ENCODE data around the gene LYL1. TPM values are rescaled to one million over a fixed set of nuclear protein-coding genes. Genes with fewer than 3 reads are reported as not detected.
A peak's percentile ranks its signal among the peaks of the same experiment; 100 is the strongest.

The LYL1 gene
- total RNA-seq, 2 experiments from 2014 or later, result 66.8 to 72.5 TPM

- Histone ChIP-seq H3K4me2 (ENCODE audit: low read length) (no peak overlapping the region), H3K4me3 (ENCODE audit: low read depth, low read length, poor library complexity, severe bottlenecking) (no peak overlapping the region), H3K36me3 (ENCODE audit: insufficient read depth, low read length) (no peaks in the 10 kb centered on the region), H4K20me1 (ENCODE audit: insufficient read depth, low read length) (no peaks in the 10 kb centered on the region), H3K79me2 (ENCODE audit: insufficient read depth, low read depth, low read length) (no peaks in the 10 kb centered on the region), H3K4me1 (ENCODE audit: insufficient read depth, low read length, poor library complexity, severe bottlenecking) (peaks cover 13% of the 10 kb centered on the region), H3K27ac (ENCODE audit: low read depth, low read length, poor library complexity, severe bottlenecking) (no peak overlapping the region), H3K9me2 (ENCODE audit: insufficient read depth, low read length) (no peaks in the 10 kb centered on the region), H2AFZ (ENCODE audit: low read length) (no peak overlapping the region), H3K9me3 (ENCODE audit: low read length) (no peaks in the 10 kb centered on the region)
- DNase-seq (ENCODE audit: low spot score), result no peak
- intact Hi-C loops (cut with micrococcal nuclease; ENCODE audit: unreplicated experiment), result loop anchor here (5.0 kb wide), 1 partner anchor 58 kb away; no protein-coding TSS in a partner anchor
- POLR2A ChIA-PET, result no interaction called here
- no TSS peak for BruUV-seq (replicated peaks)
- TF ChIP-seq, protein P1, sequence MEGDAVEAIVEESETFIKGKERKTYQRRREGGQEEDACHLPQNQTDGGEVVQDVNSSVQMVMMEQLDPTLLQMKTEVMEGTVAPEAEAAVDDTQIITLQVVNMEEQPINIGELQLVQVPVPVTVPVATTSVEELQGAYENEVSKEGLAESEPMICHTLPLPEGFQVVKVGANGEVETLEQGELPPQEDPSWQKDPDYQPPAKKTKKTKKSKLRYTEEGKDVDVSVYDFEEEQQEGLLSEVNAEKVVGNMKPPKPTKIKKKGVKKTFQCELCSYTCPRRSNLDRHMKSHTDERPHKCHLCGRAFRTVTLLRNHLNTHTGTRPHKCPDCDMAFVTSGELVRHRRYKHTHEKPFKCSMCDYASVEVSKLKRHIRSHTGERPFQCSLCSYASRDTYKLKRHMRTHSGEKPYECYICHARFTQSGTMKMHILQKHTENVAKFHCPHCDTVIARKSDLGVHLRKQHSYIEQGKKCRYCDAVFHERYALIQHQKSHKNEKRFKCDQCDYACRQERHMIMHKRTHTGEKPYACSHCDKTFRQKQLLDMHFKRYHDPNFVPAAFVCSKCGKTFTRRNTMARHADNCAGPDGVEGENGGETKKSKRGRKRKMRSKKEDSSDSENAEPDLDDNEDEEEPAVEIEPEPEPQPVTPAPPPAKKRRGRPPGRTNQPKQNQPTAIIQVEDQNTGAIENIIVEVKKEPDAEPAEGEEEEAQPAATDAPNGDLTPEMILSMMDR (conservative IDR thresholded peaks at IDR 0.05; ENCODE audit: low read length), result no peak
- no peak for TF ChIP-seq EZH2phosphoT487 (IDR thresholded peaks at IDR 0.05; ENCODE audit: borderline replicate concordance, low read depth, low read length)
- CTCF ChIA-PET (ENCODE audit: unreplicated experiment), result interaction anchor here (0.5 kb wide), 1 partner anchor 97 kb away, joined by 3 read pairs; no protein-coding TSS in a partner anchor
Measured at GRCh38 chr19:13089857-13090507, 12.7 kb downstream of the LYL1 start.

- ChIA-PET CTCF (ENCODE audit: unreplicated experiment) (interaction anchor here (0.5 kb wide), 1 partner anchor 97 kb away, joined by 3 read pairs; no protein-coding TSS in a partner anchor), POLR2A (interaction anchor here (0.5 kb wide), 1 partner anchor 148 kb away, joined by 3 read pairs; no protein-coding TSS in a partner anchor)
- TF ChIP-seq, protein P1 (conservative IDR thresholded peaks at IDR 0.05; ENCODE audit: low read length), result peak; percentile 74
- TF ChIP-seq EZH2phosphoT487 (IDR thresholded peaks at IDR 0.05; ENCODE audit: borderline replicate concordance, low read depth, low read length), result no peak
- H3K36me3 ChIP-seq (ENCODE audit: insufficient read depth, low read length), result no peaks in the 10 kb centered on the region
- H3K9me2 ChIP-seq (ENCODE audit: insufficient read depth, low read length), result no peaks in the 10 kb centered on the region
- no peaks in the 10 kb centered on the region for H3K79me2 ChIP-seq (ENCODE audit: insufficient read depth, low read depth, low read length)
- intact Hi-C loops (cut with micrococcal nuclease; ENCODE audit: unreplicated experiment), result no loop called here
- H3K27ac ChIP-seq (ENCODE audit: low read depth, low read length, poor library complexity, severe bottlenecking), result no peak overlapping the region
- H2AFZ ChIP-seq (ENCODE audit: low read length), result no peak overlapping the region
- no TSS peak for BruUV-seq (replicated peaks)
- DNase-seq (ENCODE audit: low spot score), result peak; percentile 62
- no peaks in the 10 kb centered on the region for H4K20me1 ChIP-seq (ENCODE audit: insufficient read depth, low read length)
- H3K4me1 ChIP-seq (ENCODE audit: insufficient read depth, low read length, poor library complexity, severe bottlenecking), result peaks cover 6% of the 10 kb centered on the region
- no peak overlapping the region for H3K4me2 ChIP-seq (ENCODE audit: low read length)
- H3K9me3 ChIP-seq (ENCODE audit: low read length), result no peaks in the 10 kb centered on the region
- no peak overlapping the region for H3K4me3 ChIP-seq (ENCODE audit: low read depth, low read length, poor library complexity, severe bottlenecking)
Measured at GRCh38 chr19:13089139-13089856, 13.4 kb downstream of the LYL1 start.
